Measurements from ENCODE around the gene NNAT. TPM values are rescaled to one million over a fixed set of nuclear protein-coding genes. Genes with fewer than 3 reads are reported as not detected.

Gene NNAT
- total RNA-seq, 1 donor from 2014 or later = 0.28 TPM

- ATAC-seq = no peak
Observed at GRCh38 chr20:37567671-37568588, 46.9 kb downstream of the NNAT start.

- ATAC-seq = no peak
Observed at GRCh38 chr20:37570419-37570818, 49.4 kb downstream of the NNAT start.

- ATAC-seq = no peak
Observed at GRCh38 chr20:37571033-37571432, 50.0 kb downstream of the NNAT start.

Other genes starting within 250 kb of the NNAT start
- gene MANBAL, start 231.6 kb upstream of the NNAT start, total RNA-seq = 42.0 TPM
- gene SRC, start 175.1 kb upstream of the NNAT start, total RNA-seq = 30.5 TPM
- 66.1 TPM for gene BLCAP, start 6.6 kb downstream of the NNAT start, total RNA-seq
- 38.7 TPM for gene CTNNBL1, start 172.8 kb downstream of the NNAT start, total RNA-seq